Lower lobe of right lung (tissue), 2 donors: ENCODE results near the gene SC5D. TPM values are rescaled to one million over a fixed set of nuclear protein-coding genes. Genes with fewer than 3 reads are reported as not detected.

Source experiments
- ATAC-seq, 2 donors: fragments of 200-7000 bp; cut with Tn5 transposase; one replicate each; pipeline ENCODE4 v1.9.1; 2020 to 2022; ENCODE audit warnings: mild to moderate bottlenecking in 2 of 2, moderate library complexity in 2 of 2
- DNase-seq: peaks from one replicate; pipeline ENCODE4 v3.0.0-alpha.2; 2020
- H3K27ac ChIP-seq: fragments of 200-600 bp; one replicate; pipeline ENCODE4 v1.8.0; 2022
- H3K27me3 ChIP-seq: fragments of 200-600 bp; one replicate; pipeline ENCODE4 v1.8.0; 2022; ENCODE audit warnings: low read depth
- H3K36me3 ChIP-seq: fragments of 200-600 bp; one replicate; pipeline ENCODE4 v1.8.0; 2022; ENCODE audit warnings: mild to moderate bottlenecking
- H3K4me1 ChIP-seq: fragments of 200-600 bp; one replicate; pipeline ENCODE4 v1.8.0; 2022
- H3K4me3 ChIP-seq: fragments of 200-600 bp; one replicate; pipeline ENCODE4 v1.8.0; 2022; ENCODE audit warnings: mild to moderate bottlenecking
- H3K9me3 ChIP-seq: fragments of 200-600 bp; one replicate; pipeline ENCODE4 v1.8.0; 2022
- intact Hi-C: fragments of 100-400 bp; cut with DNase I; formaldehyde crosslinking; loops from one replicate; pipeline ENCODE4 v1.11.0; 2022
- total RNA-seq: library from RNA; stranded (reverse); fragmentation: NEBNext Ultra II Directional; extraction: Animal tissue kit (Norgen Biotek cat#: 25700); gene quantifications from one replicate; pipeline ENCODE4 v1.2.1, GENCODE V29; 2021
- TF ChIP-seq, protein P1 (sequence below): fragments of 200-600 bp; IDR thresholded peaks from one replicate; pipeline ENCODE4 v1.8.0; 2022; ENCODE audit warnings: antibody characterized with exemption, mild to moderate bottlenecking
- donor health status: DM: no; HTN: yes; CAD: no; lungs with severe emphysema.

The SC5D gene
- total RNA-seq, 1 donor from 2014 or later, result 56.0 TPM

DNA sequence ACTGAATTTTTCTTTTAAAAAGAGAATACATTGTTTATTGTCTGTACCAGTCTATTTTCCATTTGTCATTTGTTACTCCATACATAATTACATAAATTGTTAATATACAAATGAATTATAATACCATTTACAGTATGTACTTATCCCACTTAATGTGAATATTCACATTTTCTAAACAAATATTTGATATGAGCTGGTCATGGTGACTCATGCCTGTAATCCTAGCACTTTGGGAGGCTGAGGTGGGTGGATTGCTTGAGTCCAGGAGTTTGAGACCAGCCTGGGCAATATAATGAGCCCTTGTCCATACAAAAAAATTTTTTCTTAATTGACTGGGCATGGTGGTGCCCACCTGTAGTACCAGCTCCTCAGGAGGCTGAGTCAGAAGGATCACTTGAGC is 6.8 kb downstream of the SC5D start:
- intact Hi-C loops, result no loop called here
- TF ChIP-seq, protein P1, sequence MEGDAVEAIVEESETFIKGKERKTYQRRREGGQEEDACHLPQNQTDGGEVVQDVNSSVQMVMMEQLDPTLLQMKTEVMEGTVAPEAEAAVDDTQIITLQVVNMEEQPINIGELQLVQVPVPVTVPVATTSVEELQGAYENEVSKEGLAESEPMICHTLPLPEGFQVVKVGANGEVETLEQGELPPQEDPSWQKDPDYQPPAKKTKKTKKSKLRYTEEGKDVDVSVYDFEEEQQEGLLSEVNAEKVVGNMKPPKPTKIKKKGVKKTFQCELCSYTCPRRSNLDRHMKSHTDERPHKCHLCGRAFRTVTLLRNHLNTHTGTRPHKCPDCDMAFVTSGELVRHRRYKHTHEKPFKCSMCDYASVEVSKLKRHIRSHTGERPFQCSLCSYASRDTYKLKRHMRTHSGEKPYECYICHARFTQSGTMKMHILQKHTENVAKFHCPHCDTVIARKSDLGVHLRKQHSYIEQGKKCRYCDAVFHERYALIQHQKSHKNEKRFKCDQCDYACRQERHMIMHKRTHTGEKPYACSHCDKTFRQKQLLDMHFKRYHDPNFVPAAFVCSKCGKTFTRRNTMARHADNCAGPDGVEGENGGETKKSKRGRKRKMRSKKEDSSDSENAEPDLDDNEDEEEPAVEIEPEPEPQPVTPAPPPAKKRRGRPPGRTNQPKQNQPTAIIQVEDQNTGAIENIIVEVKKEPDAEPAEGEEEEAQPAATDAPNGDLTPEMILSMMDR, result no peak
- Histone ChIP-seq H3K4me1 (peaks cover 18% of the 10 kb centered on the region), H3K36me3 (peaks cover 9% of the 10 kb centered on the region), H3K4me3 (no peak overlapping the region), H3K27me3 (no peaks in the 10 kb centered on the region), H3K27ac (no peak overlapping the region), H3K9me3 (no peaks in the 10 kb centered on the region)
- no peak for DNase-seq
- ATAC-seq, result peak in 1 of 2 donors; percentile 35

DNA sequence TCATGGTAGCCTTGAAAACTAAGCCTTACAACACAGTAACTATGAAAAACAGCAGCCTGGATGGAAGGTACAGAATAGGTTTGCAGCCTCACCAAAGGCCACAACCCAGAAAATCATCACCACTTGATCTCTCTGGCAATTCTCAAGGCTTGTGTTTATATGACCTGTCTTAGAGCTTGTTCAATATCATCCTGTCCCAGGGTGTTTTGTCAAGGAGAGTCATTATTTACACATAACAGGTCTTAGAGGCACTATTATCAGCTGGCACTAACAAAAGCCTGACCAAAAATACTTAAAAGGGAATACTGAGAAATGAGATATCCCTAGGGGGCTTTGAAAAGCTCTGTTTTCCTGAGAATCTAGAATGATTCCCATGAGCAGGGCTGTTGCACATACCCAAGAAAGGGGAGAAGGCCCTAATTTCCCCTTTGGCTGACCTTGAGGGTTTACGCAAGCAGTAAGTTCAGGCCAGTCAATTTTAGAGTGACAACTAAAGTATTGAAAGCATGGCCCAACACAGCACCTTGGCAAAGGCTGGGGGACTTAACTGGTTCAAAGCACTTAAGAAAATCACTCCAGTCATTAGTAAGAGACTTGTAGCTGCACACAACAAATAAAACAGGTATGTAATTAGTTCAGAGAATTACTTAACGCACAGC is 7.9 kb downstream of the SC5D start:
- Histone ChIP-seq H3K9me3 (no peaks in the 10 kb centered on the region), H3K27me3 (no peaks in the 10 kb centered on the region), H3K36me3 (peaks cover 20% of the 10 kb centered on the region), H3K4me3 (no peak overlapping the region), H3K4me1 (peaks cover 12% of the 10 kb centered on the region), H3K27ac (no peak overlapping the region)
- ATAC-seq (peak; percentile 82 to 87), DNase-seq (peak; percentile 51)
- intact Hi-C loops, result no loop called here
- TF ChIP-seq, protein P1, result no peak

DNA sequence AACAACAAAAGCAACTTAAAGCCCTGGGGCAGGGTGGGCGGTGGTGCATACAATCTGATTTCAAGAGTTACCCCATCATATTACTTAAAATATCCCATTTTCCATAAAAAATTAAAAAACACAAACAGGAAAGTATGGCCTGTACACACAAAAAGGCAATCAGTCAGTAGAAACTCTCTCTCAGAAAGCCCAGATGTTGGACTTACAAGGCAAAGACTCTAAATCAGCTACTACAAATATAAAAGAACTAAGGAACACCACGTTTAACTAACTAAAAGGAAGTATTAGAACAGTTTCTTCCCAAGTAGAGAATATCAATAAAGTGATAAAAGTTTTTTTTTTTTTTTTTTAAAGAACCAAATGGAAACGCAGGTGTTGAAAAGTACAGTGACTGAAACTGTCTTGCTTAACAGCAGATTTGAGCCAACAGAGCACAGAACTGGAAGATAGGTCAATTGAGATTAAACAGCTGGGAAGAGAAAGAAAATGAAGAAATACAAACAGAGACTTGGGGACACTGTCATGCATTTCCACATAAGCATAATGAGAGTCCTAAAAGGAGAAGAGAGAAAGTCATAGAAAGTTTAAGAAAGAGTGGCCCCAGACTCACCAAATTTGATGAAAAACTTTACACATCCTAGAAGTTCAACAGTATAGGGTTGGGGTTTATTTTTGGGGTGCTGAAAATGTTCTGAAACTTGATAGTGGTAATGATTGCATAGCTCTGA is 8.6 kb downstream of the SC5D start:
- DNase-seq (no peak), ATAC-seq (peak; percentile 31 to 34)
- Histone ChIP-seq H3K27me3 (no peaks in the 10 kb centered on the region), H3K36me3 (peaks cover 27% of the 10 kb centered on the region), H3K4me3 (no peak overlapping the region), H3K9me3 (no peaks in the 10 kb centered on the region), H3K4me1 (peaks cover 12% of the 10 kb centered on the region), H3K27ac (no peak overlapping the region)
- intact Hi-C loops, result no loop called here
- TF ChIP-seq, protein P1, result no peak

DNA sequence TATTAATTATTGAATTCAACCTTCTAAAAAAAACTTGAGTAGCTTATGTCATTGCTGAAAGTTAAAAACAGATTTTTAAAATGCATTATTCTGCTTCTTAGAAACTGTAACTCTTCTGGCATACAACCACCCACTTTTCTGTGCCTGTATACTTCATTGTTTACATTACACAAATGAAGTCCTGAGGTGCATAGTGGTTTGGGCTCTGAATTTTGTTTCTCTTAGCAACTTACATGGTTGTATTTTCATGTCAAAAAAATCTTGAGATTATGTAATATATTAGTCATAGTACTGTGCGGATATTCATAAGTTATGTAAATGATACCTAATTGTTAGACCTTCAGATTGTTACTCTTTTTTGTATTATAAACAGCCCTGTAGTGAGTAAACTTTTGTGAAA is 12.2 kb downstream of the SC5D start:
- intact Hi-C loops, result no loop called here
- TF ChIP-seq, protein P1, result no peak
- Histone ChIP-seq H3K27me3 (no peaks in the 10 kb centered on the region), H3K36me3 (peaks cover 50% of the 10 kb centered on the region), H3K27ac (no peak overlapping the region), H3K4me3 (no peak overlapping the region), H3K4me1 (peaks cover 12% of the 10 kb centered on the region), H3K9me3 (no peaks in the 10 kb centered on the region)
- ATAC-seq (no peak), DNase-seq (no peak)

DNA sequence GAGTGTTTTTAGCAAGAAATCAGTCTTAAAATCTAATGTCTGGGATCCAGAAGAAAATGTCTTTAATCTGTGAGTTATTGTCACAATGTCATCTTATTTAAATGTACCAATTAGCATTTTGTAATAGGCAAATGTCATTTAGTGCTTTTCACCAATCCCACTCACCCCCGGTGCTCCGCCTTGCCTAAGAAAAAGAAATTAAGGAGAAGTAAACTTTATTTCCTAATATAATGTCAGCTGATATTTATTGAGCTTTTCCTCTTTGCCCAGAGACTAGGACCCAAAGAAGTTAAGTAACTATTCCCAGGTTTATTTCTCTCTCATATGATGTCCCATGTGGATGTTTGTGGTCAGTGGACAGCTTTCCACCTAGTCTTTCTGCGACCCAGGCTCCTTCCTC is 16.2 kb downstream of the SC5D start:
- ATAC-seq (no peak), DNase-seq (no peak)
- no peaks in the 10 kb centered on the region for H3K9me3 ChIP-seq
- H3K36me3 ChIP-seq, result peaks cover 44% of the 10 kb centered on the region
- no peak overlapping the region for H3K4me3 ChIP-seq
- no peaks in the 10 kb centered on the region for H3K4me1 ChIP-seq
- TF ChIP-seq, protein P1, result no peak
- intact Hi-C loops, result no loop called here
- H3K27me3 ChIP-seq, result no peaks in the 10 kb centered on the region
- no peak overlapping the region for H3K27ac ChIP-seq
